ENCODE data around the gene GNGT2.

GNGT2 gene

DNA sequence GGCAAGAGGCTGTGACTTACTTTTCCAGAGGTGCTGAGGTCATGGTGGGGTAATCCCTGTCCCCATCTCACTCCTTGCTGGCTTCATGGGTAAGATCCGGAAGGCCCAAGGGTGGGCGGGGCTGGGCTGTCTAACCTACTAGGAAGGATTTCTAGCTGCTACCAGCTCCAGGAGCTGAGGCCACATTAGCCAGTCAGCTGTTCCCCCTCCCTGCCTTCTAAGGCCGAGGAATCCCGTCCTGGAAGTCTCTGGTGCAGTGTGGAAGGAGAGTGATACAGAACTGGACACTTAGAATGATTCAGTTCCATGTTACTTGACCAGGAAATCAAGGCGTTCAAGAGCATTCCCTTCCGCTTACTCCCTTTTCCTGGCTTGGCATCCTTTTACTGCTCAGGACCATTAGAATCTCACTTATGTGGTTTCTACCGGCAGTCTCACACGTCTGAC lies 8.9 kb downstream of the GNGT2 start:
- TF ChIP-seq, protein P1, sequence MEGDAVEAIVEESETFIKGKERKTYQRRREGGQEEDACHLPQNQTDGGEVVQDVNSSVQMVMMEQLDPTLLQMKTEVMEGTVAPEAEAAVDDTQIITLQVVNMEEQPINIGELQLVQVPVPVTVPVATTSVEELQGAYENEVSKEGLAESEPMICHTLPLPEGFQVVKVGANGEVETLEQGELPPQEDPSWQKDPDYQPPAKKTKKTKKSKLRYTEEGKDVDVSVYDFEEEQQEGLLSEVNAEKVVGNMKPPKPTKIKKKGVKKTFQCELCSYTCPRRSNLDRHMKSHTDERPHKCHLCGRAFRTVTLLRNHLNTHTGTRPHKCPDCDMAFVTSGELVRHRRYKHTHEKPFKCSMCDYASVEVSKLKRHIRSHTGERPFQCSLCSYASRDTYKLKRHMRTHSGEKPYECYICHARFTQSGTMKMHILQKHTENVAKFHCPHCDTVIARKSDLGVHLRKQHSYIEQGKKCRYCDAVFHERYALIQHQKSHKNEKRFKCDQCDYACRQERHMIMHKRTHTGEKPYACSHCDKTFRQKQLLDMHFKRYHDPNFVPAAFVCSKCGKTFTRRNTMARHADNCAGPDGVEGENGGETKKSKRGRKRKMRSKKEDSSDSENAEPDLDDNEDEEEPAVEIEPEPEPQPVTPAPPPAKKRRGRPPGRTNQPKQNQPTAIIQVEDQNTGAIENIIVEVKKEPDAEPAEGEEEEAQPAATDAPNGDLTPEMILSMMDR (IDR thresholded peaks at IDR 0.05; ENCODE audit: extremely low read depth, missing control alignments): no peak
- DNase-seq (ENCODE audit: low spot score): no peak

DNA sequence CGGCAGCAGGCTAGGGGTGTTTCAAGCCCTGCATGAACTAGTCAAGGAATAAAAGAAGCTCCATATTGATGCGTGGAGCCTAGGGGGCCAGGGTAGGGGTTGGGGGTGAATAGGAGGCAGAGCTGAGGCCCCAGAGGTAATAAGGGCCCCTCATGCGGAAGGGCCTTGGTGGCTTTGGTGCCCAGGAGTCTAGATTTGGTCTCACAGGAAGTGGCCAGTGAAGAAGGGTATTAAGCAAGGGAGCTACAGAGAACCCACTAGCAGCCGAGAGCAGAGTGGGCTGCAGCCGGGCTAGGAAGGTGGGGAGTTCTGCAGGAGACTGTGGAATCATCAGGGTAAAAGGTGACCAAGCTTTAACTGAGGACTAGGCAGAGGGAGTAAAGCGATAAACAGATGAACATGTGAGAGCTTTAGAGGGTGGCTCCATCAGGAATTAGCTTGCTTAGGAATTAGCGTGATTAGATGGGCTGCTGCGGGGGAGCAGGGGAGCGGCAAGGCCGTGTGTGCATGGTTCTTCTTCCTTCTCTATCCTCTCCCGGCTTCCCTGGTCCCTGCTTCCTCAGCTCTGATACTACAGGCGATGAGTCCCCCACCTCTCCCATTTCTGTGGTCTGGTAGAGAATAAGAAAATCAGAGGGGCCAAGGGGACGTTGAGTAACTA lies 9.8 kb downstream of the GNGT2 start:
- TF ChIP-seq, protein P1 (IDR thresholded peaks at IDR 0.05; ENCODE audit: extremely low read depth, missing control alignments): no peak
- no peak for DNase-seq (ENCODE audit: low spot score)

DNA sequence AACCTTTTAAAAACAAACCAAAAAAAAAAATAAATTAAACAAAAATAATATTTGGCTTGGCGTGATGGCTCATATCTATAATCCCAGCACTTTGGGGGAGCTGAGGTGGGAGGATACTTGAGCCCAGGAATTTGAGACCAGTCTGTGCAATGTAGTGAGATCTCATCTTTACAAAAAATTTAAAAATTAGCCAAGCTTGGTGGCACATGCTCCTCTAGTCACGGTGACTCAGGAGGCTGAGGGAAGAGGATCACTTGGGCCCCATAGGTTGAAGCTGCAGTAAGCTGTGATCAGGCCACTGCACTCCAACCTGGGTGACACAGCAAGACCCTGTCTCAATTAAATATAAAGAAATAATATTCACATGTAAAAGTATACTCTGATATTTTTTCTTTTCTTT lies 12.2 kb downstream of the GNGT2 start:
- DNase-seq (ENCODE audit: low spot score): no peak
- TF ChIP-seq, protein P1 (IDR thresholded peaks at IDR 0.05; ENCODE audit: extremely low read depth, missing control alignments): no peak

DNA sequence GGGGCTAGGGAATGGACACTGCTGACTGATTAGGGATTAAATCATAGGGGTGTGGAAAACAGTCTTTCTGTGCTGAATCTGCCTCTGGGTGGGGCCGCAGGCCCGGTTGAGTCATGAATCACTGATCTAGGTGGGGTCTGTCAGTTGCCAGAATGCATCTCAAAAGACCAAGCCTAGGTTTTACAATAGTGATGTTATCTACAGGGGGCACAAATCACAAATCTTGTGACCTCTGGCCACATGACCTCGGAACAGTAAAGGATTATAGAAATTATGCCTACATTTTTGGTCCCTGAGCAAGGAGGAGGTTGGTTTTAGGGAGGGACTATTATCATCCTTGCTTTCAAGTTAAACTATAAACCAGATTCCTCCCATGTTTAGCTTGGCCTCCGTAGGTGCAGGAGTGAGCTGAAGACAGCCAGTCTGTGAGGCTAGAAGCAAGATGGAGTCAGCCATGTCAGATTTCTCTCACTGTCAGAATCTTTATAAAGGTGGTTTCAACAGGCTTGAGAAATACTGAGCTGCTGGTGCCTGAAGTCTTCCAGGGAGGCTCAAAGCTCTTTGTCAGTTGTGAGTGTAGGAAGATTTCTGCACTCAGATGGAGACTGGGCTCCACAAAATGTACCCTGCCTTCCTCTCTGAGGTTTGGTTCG lies 12.9 kb downstream of the GNGT2 start:
- TF ChIP-seq, protein P1 (IDR thresholded peaks at IDR 0.05; ENCODE audit: extremely low read depth, missing control alignments): no peak

DNA sequence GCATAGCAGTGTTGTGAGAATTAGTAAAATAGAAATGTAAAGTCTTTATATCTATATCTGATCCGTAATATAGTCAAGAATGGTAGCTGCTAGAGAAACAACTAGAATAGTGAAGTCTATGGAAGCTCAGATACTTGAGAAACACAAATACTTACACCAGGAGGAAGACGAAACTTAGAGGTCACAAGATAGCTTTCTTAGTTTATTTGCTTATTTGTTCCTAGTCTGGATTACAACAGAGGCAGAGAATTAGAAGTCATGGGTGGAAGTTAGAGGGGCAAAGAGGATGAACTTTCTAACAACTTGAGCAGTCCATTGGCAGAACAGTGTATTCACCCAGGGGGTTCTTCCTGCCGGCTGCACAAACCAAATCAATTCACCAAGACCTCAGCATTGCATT lies 13.9 kb downstream of the GNGT2 start:
- TF ChIP-seq, protein P1 (IDR thresholded peaks at IDR 0.05; ENCODE audit: extremely low read depth, missing control alignments): no peak
- DNase-seq (ENCODE audit: low spot score): no peak

More for the DNA sequence above, 12.9 kb downstream of the GNGT2 start:
- no peak for DNase-seq (ENCODE audit: low spot score)

DNA sequence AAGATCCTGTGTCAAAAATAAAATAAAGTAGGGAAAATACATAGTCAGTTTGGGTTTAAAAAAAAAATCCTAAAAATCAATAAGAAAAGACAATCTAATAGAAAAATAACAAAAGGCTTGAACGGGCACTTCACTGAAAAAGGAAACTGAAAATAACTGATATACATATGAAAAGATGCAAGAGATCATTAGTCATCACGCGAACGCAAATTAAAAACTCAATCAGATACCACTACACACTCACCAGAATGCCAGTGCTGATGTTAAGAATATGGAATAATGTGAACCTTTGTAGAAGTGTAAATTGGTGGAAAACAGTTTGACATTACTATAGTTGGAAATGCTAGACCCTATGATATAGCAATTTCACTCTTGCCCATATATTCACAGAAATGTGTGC lies 14.6 kb downstream of the GNGT2 start:
- TF ChIP-seq, protein P1 (IDR thresholded peaks at IDR 0.05; ENCODE audit: extremely low read depth, missing control alignments): no peak
- DNase-seq (ENCODE audit: low spot score): no peak

DNA sequence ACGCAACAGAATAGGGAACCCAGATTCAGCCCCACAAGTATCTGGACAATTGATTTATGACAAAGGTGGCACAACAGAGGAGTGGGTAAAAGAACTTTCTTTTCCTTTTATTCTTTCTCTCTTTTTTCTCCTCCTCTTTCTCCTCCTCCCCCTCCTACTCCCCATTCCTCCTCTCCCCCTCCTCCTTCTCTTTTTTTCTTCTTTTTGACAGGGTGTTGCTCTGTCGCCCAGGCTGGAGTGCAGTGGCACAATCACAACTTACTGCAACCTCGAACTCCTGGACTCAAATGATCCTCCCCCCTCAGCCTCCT lies 16.1 kb downstream of the GNGT2 start:
- DNase-seq (ENCODE audit: low spot score): no peak
- TF ChIP-seq, protein P1 (IDR thresholded peaks at IDR 0.05; ENCODE audit: extremely low read depth, missing control alignments): no peak

All from GM20000 (cell line).